ENCODE data around the gene FAM219A.

DNA sequence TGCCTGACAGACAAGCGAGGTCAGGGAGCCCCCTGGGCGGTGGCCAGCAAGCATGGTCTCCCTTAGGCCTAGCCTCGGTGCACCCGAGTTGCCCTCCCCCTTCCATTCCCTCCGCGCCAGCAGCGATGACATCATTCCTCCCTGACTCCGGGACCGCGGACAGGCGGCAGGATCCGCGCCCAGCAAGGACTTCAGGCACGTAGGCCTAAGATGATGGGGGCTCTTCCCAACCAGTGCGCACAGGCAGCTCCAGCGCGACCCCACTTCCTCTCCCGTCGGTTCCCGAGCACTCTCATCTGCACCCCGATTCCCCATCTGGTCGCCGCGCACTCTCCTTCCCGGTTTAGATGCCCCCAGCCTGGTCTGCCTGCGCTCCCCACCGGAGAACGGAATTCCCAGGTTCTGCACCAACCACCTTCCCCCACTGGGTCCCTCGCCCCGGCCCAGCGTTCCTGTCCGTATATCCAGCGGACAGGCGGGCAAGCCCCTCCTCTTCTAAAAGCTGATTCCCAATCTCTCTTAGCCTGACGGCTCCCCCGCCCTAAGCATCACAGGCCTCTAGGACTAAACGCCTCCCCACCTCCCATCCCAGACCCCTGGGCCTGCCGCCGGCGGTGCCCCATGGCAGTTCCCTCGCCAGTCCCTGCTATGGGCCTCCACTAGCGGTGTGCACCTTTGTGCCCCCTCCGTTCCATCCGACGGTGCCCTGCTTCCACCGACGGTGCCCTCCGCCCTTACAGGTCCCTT, 931 bp downstream of the FAM219A start:
- no peak for TF ChIP-seq POLR2AphosphoS5 (IDR thresholded peaks at IDR 0.05; ENCODE audit: low read depth, low read length)
- TF ChIP-seq, protein P1, sequence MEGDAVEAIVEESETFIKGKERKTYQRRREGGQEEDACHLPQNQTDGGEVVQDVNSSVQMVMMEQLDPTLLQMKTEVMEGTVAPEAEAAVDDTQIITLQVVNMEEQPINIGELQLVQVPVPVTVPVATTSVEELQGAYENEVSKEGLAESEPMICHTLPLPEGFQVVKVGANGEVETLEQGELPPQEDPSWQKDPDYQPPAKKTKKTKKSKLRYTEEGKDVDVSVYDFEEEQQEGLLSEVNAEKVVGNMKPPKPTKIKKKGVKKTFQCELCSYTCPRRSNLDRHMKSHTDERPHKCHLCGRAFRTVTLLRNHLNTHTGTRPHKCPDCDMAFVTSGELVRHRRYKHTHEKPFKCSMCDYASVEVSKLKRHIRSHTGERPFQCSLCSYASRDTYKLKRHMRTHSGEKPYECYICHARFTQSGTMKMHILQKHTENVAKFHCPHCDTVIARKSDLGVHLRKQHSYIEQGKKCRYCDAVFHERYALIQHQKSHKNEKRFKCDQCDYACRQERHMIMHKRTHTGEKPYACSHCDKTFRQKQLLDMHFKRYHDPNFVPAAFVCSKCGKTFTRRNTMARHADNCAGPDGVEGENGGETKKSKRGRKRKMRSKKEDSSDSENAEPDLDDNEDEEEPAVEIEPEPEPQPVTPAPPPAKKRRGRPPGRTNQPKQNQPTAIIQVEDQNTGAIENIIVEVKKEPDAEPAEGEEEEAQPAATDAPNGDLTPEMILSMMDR (IDR thresholded peaks at IDR 0.05): no peak
